C4-2B (cell line): ENCODE results near the gene TNIP2.
"Not testable (repeated sequence)": the region's sequence is repeated elsewhere in the genome, so short reads cannot be mapped to it uniquely, and the experiment has no call there.

Experiments used
- CTCF ChIP-seq: fragments of 450-650 bp; conservative IDR thresholded peaks from 2 replicates; pipeline ENCODE4 v1.5.1; 2017; ENCODE audit warnings: mild to moderate bottlenecking
- ZFX ChIP-seq: fragments of 450-650 bp; IDR thresholded peaks from 2 replicates; pipeline ENCODE4 v1.6.1; 2017

- TF ChIP-seq CTCF, ZFX: not testable (repeated sequence)
Measured at GRCh38 chr4:2762486-2763370, 6.6 kb upstream of the TNIP2 start.
